Measurements from ENCODE around the gene UNC5B.

DNA sequence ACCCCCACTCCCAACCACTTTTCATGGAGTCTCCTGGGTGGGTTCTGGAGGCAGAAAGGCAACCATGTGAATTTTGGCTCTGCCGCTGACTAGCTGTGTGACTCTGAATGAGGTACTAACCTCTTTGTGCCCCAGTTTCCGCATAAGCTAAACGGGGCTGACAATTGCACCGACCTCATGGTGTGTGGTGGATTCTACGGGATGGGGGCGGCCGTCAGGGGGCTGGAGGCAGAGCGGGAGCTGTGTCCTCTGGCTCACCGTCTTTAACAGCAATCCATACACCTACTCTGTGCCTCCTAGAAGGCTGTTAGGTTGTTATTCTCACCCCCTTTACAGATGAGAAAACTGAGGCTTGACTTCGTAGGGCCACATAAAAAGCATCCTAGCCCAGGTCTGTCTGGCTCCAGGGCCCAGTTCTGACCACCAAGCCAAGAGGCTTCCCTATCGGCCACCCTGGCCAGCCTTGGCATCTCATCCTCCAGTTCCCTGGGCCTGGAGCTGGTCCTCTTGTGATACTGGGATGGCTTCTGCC lies 102.4 kb downstream of the UNC5B start:
- TF ChIP-seq CTCF (optimal IDR thresholded peaks at IDR 0.05 in 1 of 3, IDR thresholded peaks at IDR 0.05 in 1 of 3, conservative IDR thresholded peaks at IDR 0.05 in 1 of 3; ENCODE audit: extremely low read depth in 1 of 3, insufficient read depth in 2 of 3, low read length in 3 of 3) = no peak
- TF ChIP-seq EZH2 (IDR thresholded peaks at IDR 0.05; ENCODE audit: low read length) = no peak
